Midbrain (tissue), 1 donor: Measurements from ENCODE around the gene ANXA11.
"Not testable (repeated sequence)": the region's sequence is repeated elsewhere in the genome, so short reads cannot be mapped to it uniquely, and the experiment has no call there.

Experiments used
- DNase-seq: peaks from one replicate; lab custom pipeline; 2025; lab: John Stamatoyannopoulos, UW

The ANXA11 gene

DNA sequence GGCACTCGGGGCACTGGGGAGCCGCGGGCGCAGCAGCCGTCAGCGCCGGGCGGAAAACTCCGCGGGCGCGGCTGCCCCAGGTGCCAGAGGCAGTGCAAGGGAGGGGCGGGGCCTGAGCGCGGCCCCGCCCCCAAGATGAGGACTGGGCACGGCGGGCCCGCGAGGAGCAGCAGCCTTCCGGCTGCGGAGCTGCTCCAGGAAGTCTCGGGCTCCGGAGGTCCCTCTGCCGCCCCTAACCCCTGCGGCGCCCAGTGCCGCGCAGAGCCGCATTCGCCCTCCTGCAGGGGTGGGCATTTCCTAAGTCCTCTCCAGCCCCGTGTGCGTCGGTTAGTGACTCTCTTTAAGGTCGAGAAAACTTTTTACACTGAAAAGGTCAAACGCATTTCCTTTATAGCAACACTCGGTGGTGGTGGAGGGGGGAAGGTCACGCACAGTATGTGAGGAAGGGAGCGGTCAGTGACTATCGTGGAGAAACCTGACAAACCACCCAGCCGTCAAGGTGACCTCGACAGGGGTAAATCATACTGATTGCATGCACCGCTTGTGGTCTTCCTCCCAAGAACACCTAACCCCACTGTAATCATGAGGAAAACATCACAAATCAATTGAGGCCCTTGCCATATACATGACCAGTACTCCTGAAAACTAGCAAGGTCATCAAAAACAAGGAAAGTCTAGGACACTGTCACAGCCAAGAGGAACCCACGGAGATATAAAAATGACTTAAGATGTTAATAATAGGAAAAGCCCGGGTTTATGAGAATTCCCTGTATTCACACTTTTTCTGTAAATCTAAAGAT is at the start of gene ANXA11:
Gene ANXA11, minus strand, starts transcription at position 61 of the 800 bp plus-strand sequence. CDS start 32,676 bp downstream, outside the sequence.
- peak; percentile 52 for DNase-seq

DNA sequence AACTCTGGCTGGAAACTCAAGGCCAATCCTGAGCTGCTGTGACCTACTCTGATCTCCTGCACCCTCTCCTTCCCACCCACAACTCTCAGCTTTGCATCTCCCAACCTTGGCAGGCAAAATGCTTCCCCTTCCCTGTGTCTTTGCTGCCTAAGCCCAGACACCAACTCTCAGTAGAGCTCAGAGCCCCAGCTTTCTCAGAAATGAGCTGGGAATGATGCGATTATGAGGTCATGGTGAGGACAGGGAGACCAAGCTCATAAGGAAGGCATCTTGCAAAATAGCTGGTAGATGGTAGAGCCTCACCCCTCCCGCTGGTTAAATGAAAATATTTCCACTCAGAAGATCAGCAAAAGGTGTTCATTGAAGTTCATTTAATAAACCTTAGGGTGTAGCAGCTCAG is 49.4 kb upstream of the ANXA11 start:
- not testable (repeated sequence) for DNase-seq

GRCh38 chr10:80253963-80254271 is 48.6 kb upstream of the ANXA11 start:
- DNase-seq: not testable (repeated sequence)

GRCh38 chr10:80253266-80253962 is 48.1 kb upstream of the ANXA11 start:
- no peak for DNase-seq

- DNase-seq: no peak
Measured at GRCh38 chr10:80252296-80252887, 47.1 kb upstream of the ANXA11 start.

GRCh38 chr10:80251703-80252280 is 46.5 kb upstream of the ANXA11 start:
- DNase-seq: not testable (repeated sequence)

DNA sequence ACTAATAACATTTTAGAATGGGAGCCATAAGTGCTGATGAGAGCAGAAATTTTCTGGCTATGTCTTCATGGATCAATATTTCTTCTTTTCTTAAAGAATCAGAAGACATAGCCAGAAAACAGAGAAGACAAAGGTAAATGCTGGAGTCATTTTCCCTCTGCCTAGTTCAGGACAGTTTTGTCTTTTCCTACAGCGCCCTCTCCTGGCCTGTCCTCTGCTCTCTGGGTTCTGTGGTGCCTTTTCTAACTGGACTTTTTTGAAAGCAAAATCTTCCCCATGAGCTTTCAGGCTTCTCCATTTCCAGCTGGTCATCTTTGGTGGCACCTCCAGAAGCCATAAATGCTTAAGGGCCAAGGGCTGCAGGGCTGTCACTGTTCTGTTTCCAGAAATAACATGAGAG is 45.1 kb upstream of the ANXA11 start:
- DNase-seq: not testable (repeated sequence)

DNA sequence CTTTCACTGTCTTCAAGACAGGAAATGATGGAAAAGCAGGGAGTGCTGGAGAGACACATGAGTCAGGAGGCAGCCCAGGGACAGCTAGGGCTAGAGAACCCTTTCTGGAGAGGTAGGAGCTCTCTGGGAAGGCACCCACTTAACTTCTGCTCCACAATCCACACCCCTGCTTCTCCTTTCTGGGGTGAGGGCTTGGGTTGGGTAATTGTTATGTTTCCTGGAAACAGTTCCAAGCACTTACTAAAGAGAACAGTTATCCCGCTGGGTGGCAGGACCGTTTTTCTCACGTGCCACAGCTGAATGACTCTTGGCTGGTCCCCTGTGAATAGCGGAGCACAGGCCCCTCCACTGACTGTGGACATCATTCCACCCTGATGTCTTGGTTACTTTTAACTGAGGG is 44.6 kb upstream of the ANXA11 start:
- not testable (repeated sequence) for DNase-seq

DNA sequence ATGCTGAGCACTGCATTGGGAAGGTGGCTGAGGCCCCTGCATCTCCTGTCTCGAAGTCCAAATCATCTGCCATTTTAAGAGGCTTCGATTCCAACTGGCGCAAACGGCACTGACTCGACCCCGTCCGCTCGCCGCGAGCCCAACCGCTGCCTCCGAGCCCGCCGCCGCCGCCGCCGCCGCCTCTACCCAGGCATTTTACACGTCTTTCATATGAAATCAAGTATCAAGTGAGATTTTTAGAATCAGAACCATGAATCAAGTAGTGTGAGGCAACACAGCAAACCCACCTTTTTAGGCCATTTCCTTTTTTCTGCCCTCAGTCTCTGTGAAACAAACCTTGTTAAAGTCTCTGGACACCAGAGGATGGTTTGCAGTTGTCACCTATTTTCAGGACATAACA is 42.3 kb upstream of the ANXA11 start:
- DNase-seq: not testable (repeated sequence)

- not testable (repeated sequence) for DNase-seq
Measured at GRCh38 chr10:80244371-80244770, 39.0 kb upstream of the ANXA11 start.

- DNase-seq: not testable (repeated sequence)
Measured at GRCh38 chr10:80242341-80242740, 37.0 kb upstream of the ANXA11 start.

GRCh38 chr10:80236457-80236856 is 31.1 kb upstream of the ANXA11 start:
- not testable (repeated sequence) for DNase-seq

- DNase-seq: not testable (repeated sequence)
Measured at GRCh38 chr10:80234331-80235235, 29.2 kb upstream of the ANXA11 start.

- DNase-seq: not testable (repeated sequence)
Measured at GRCh38 chr10:80233871-80234270, 28.5 kb upstream of the ANXA11 start.

GRCh38 chr10:80226723-80227122 is 21.4 kb upstream of the ANXA11 start:
- DNase-seq: not testable (repeated sequence)

DNA sequence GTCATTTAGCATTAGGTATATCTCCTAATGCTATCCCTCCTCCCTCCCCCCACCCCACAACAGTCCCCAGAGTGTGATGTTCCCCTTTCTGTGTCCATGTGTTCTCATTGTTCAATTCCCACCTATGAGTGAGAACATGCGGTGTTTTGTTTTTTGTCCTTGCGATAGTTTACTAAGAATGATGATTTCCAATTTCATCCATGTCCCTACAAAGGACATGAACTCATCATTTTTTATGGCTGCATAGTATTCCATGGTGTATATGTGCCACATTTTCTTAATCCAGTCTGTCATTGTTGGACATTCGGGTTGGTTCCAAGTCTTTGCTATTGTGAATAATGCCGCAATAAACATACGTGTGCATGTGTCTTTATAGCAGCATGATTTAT is 17.7 kb upstream of the ANXA11 start:
- not testable (repeated sequence) for DNase-seq

DNA sequence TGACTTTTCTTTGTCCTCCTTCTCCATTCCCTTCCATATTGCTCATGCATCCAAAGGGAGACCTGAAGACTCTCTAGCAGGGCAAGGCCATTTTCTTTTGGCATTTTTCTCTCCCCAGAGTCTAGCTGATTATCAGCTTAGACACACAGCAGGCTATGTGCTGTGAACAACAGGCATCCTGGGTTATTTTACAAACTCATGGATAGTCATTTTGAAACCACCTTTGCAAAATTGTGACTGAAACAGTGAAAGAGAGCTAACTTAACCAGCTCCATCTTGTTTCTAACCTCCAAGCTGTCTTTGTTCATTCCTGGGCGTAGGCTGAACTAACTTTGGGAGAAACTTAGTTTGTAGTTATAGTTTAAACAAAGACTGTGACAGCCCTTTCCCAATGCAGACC is 13.5 kb upstream of the ANXA11 start:
- not testable (repeated sequence) for DNase-seq

DNA sequence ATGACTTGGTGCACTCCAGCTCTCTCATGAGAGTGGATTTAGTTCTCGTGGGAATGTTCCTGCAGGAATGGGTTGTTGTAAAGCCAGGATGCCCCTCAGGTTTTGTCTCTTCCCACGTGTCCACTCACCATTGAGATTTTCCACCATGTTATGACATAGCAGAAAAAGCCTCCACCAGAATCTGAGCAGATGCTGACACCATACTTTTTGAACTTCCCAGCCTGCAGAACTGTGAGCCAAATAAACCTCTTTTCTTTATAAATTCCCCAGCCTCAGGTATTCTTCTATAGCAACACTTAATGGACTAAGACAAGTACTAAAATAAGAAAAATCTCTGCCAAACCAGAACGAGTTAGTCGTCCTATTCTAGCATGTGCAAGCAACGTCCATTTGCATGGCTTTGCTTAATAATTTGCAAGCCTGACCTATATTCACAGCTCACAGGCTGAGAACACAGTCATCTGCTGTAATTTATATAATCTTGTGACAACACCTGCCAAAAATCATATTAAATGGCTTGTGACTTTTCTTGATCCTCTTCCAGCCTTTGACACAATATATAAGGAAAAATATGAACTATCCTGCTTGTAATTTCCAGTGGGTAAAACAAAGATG is 9.1 kb upstream of the ANXA11 start:
- not testable (repeated sequence) for DNase-seq

DNA sequence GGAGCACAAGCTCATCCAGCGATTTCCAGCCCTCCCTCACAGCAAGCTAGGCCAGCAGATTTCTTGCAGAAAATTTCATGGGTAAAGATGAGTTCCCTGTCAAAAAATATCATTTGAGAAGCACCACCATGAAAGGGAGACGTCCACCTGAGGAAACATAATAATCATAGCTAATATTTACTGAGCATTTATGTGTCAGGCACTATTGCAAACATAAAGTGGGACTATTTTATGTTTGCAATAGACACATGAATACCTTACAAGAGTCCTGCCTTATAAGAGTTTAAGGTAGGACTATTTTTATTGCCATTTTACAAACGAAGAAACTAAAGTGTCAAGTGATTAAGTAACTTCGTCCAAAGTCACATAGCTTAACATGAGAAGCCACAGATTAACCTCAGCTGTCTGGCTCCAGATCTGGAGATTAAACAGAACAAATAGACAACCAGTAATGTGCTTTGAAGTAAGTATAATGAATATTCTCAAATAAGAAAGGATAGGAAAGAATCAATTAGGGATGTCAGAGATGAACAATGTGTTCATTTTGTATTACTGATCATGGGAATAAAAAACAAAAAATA is 7.3 kb upstream of the ANXA11 start:
- DNase-seq: not testable (repeated sequence)

GRCh38 chr10:80211786-80212185 is 6.4 kb upstream of the ANXA11 start:
- no peak for DNase-seq

GRCh38 chr10:80210259-80210658 is 4.9 kb upstream of the ANXA11 start:
- no peak for DNase-seq
